OCI-LY3 (cell line): ENCODE results near the gene CHID1.

Experiments
- CTCF ChIP-seq: fragments of 200-600, 300-600 bp; sonication (generic); IDR thresholded peaks from 2 replicates; pipeline ENCODE4 v1.5.1; 2014; ENCODE audit warnings: antibody characterized with exemption, low read length, low read depth
- EZH2phosphoT487 ChIP-seq: fragments of 200-600 bp; shearing (Covaris generic); IDR thresholded peaks from 2 replicates; pipeline ENCODE4 v1.6.1; 2018; ENCODE audit warnings: antibody characterized with exemption, mixed run types, low read depth

GRCh38 chr11:836274-836673, 74.3 kb downstream of the CHID1 start:
- TF ChIP-seq CTCF (no peak), EZH2phosphoT487 (no peak)
